Omental fat pad (tissue), 4 donors: ENCODE measurements around the gene LASP1. TPM values are rescaled to one million over a fixed set of nuclear protein-coding genes. Genes with fewer than 3 reads are reported as not detected.

Experiments used
- ATAC-seq: fragments of 150-250 bp; one replicate; pipeline ENCODE4 v1.9.1; 2016; ENCODE audit warnings: mild to moderate bottlenecking, moderate library complexity; ENCODE audit not compliant: low FRiP score
- DNase-seq: peaks from one replicate; pipeline ENCODE4 v3.0.0-alpha.2; 2019; ENCODE audit warnings: low spot score
- total RNA-seq, 4 donors: library from RNA; depleted of rRNA; stranded (reverse); fragments of >200 nt; gene quantifications; one replicate each; pipeline ENCODE4 v1.1.0, GENCODE V29; 2016
- TF ChIP-seq, protein P1 (sequence below), 3 donors: fragments of 450-650 bp; IDR thresholded peaks; one replicate each; pipeline ENCODE4 v1.5.1; 2016 to 2017; ENCODE audit warnings: antibody characterized with exemption in 3 of 3, mild to moderate bottlenecking in 3 of 3, moderate library complexity in 2 of 3

LASP1 gene
- total RNA-seq, 4 donors from 2014 or later, result 111 to 174 (median 148) TPM

- no peak for DNase-seq
- ATAC-seq, result no peak
- TF ChIP-seq, protein P1, sequence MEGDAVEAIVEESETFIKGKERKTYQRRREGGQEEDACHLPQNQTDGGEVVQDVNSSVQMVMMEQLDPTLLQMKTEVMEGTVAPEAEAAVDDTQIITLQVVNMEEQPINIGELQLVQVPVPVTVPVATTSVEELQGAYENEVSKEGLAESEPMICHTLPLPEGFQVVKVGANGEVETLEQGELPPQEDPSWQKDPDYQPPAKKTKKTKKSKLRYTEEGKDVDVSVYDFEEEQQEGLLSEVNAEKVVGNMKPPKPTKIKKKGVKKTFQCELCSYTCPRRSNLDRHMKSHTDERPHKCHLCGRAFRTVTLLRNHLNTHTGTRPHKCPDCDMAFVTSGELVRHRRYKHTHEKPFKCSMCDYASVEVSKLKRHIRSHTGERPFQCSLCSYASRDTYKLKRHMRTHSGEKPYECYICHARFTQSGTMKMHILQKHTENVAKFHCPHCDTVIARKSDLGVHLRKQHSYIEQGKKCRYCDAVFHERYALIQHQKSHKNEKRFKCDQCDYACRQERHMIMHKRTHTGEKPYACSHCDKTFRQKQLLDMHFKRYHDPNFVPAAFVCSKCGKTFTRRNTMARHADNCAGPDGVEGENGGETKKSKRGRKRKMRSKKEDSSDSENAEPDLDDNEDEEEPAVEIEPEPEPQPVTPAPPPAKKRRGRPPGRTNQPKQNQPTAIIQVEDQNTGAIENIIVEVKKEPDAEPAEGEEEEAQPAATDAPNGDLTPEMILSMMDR (IDR thresholded peaks at IDR 0.05), result no peak
These were observed 88.5 kb downstream of the LASP1 start for GRCh38 chr17:38958326-38958725.

- no peak for ATAC-seq
- DNase-seq, result no peak
- TF ChIP-seq, protein P1 (IDR thresholded peaks at IDR 0.05), result no peak
These were observed 88.9 kb downstream of the LASP1 start for GRCh38 chr17:38958756-38959155.

DNA sequence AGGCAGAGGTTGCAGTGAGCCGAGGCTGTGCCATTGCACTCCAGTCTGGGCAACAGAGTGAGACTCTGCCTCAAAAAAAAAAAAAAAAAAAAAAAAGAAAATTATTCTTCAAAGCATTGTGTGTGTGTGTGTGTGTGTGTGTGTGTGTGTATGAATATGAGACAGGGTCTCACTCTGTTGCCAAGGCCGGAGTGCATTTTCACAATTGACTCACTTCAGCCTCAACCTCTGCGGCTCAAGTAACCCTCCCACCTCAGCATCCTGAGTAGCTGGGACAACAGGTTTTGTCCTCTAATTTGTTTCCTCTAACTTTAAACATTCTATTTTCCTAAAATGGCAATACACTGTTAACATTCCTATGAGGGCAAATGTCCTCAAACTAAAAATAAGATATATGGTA lies 89.7 kb downstream of the LASP1 start:
- DNase-seq, result no peak
- TF ChIP-seq, protein P1 (IDR thresholded peaks at IDR 0.05), result no peak
- no peak for ATAC-seq

DNA sequence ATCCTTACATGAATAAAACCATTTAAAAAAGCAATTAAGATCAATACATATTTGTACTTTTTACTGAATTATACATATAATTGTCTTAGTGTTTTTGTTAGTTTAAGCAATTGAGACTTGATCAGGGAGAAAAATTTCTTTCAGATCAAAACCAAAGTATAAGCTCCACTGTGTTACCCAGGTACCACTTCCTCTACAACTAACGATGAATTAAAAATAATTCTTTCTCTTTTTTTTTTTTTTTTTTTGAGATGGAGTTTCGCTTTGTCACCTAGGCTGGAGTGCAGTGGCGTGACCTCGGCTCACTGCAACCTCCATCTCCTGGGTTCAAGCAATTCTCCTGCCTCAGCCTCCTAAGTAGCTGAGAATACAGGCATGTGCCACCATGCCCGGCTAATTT lies 90.5 kb downstream of the LASP1 start:
- TF ChIP-seq, protein P1 (IDR thresholded peaks at IDR 0.05), result no peak
- no peak for DNase-seq
- ATAC-seq, result no peak

GRCh38 chr17:38961413-38961812 lies 91.6 kb downstream of the LASP1 start:
- no peak for ATAC-seq
- no peak for DNase-seq
- TF ChIP-seq, protein P1 (IDR thresholded peaks at IDR 0.05), result no peak

DNA sequence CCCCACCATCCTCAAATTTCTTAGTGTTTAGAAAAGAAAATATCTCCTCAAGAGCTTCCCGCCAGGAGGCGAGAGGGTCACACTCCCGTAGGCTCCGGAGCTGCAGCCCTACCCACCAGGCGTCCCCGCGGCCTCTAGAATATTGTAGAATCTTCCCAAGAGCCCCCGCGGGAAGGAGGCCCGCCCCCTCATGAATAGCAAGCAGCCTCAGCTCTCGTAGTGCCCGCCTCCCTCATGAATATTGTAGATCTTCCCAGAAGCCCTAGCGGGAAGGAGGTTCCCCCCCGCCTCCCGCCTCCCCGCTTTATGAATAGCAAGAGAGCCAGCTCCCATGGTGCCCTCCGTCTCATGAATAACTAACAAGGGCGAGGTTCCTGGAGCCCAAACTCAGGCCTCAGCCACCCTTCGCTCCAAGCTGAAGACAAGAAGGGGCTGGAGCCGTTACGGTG lies 97.5 kb downstream of the LASP1 start, which contains the start of gene FBXO47:
Gene FBXO47 (minus strand): TSS at position 114 of the 449 bp plus-strand sequence. CDS start 4,378 bp downstream, outside the sequence.
- TF ChIP-seq, protein P1 (IDR thresholded peaks at IDR 0.05), result no peak
- ATAC-seq (peak; percentile 97), DNase-seq (peak; percentile 57)

DNA sequence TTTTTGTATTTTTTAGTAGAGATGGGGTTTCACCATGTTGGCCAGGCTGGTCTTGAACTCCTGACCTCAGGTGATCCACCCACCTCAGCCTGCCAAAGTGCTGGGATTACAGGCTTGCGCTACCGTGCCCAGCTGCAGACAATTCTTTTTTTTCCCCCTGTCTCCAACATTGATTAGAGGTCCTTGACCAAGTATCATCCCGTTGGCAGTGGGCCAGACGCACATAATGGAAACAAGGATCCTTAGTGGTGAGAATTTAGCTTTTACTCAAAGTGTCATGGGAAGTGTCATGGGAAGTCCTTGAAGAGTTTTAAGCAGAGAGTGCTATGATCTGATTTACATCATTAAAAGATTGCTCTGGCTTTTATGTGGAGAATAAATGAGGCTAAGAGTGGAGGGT lies 99.4 kb downstream of the LASP1 start:
- DNase-seq, result no peak
- TF ChIP-seq, protein P1 (IDR thresholded peaks at IDR 0.05), result no peak
- no peak for ATAC-seq
